Thymus (tissue), 11 donors: ENCODE results near the gene PPP1R15B. TPM values are rescaled to one million over a fixed set of nuclear protein-coding genes. Genes with fewer than 3 reads are reported as not detected.

ENCODE experiments used
- DNase-seq, 9 donors: peaks; one replicate each; pipeline ENCODE4 v3.0.0-alpha.2; 2013; ENCODE audit warnings: low spot score in 9 of 9, low read depth in 6 of 9, missing footprints in 1 of 9
- H3K27ac ChIP-seq, 2 donors: one replicate each; pipeline ENCODE4 v1.5.1; 2013; ENCODE audit warnings: control low read depth in 1 of 2, low read depth in 1 of 2, low read length in 1 of 2, mild to moderate bottlenecking in 1 of 2, moderate library complexity in 1 of 2
- H3K27me3 ChIP-seq, 2 donors: one replicate each; pipeline ENCODE4 v1.5.1; 2013; ENCODE audit warnings: low read length in 1 of 2; ENCODE audit not compliant: control insufficient read depth in 2 of 2, insufficient read depth in 1 of 2
- H3K36me3 ChIP-seq, 2 donors: one replicate each; pipeline ENCODE4 v1.5.1; 2013; ENCODE audit warnings: low read length in 1 of 2, mild to moderate bottlenecking in 1 of 2, moderate library complexity in 1 of 2; ENCODE audit not compliant: control insufficient read depth in 2 of 2, insufficient read depth in 2 of 2
- H3K4me1 ChIP-seq, 2 donors: one replicate each; pipeline ENCODE4 v1.5.1; 2013; ENCODE audit warnings: low read length in 2 of 2; ENCODE audit not compliant: control insufficient read depth in 2 of 2, insufficient read depth in 2 of 2
- H3K4me3 ChIP-seq, 2 donors: one replicate each; pipeline ENCODE4 v1.5.1; 2013; ENCODE audit warnings: low read length in 2 of 2, control low read depth in 1 of 2, mild to moderate bottlenecking in 1 of 2
- H3K9me3 ChIP-seq, 2 donors: one replicate each; pipeline ENCODE4 v1.5.1; 2013; ENCODE audit warnings: low read length in 1 of 2, mild to moderate bottlenecking in 1 of 2; ENCODE audit not compliant: control insufficient read depth in 2 of 2, insufficient read depth in 1 of 2
- WGBS: extraction: QIAGEN DNeasy Blood & Tissue Kit; methylation state at CpG from one replicate; pipeline ENCODE4 v1.1.7; 2013; 5-methylcytosine and 5-hydroxymethylcytosine counted together
- polyA plus RNA-seq: library from polyadenylated mRNA; stranded (reverse); fragments of 200-250 nt; gene quantifications from one replicate; pipeline ENCODE4 v1.2.3, GENCODE V29; 2013
- total RNA-seq: library from RNA; stranded (reverse); fragments of 120-200 nt; gene quantifications from one replicate; pipeline ENCODE4 v1.2.4, GENCODE V29; 2013
- donor health status: healthy.

PPP1R15B gene
- total and polyA plus RNA-seq, 2 donors: 26.2 to 29.8 TPM

DNA sequence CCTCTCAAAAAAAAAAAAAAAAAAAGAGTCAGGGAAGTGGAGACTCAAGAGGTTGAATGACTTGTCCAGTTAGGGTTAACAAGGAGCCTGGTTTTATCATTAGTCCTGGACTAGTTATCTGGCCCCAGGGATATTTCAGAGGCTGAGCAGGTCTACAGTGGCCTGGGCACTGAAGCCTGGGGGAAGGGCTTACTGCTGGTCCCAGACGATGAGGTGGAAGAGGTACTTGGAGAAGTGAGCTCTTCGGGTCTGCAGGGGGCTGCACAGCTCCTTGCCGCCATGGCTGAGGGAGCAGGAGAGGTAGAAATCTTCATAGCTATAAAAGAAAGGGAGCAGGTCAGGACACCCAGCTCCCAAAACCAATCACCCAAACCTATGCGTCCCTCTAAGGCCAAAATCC, 42.9 kb upstream of the PPP1R15B start:
- H3K4me3 ChIP-seq: no peak overlapping the region
- no peak overlapping the region for H3K27ac ChIP-seq
- H3K36me3 ChIP-seq: peaks cover 75 to 84% of the 10 kb centered on the region in 2 donors
- no peak for DNase-seq
- H3K9me3 ChIP-seq: no peaks in the 10 kb centered on the region
- WGBS: 96% methylated on average over 4 of the region's 4 CpGs
- no peaks in the 10 kb centered on the region for H3K27me3 ChIP-seq
- H3K4me1 ChIP-seq: peaks cover 0 to 35% of the 10 kb centered on the region in 2 donors

DNA sequence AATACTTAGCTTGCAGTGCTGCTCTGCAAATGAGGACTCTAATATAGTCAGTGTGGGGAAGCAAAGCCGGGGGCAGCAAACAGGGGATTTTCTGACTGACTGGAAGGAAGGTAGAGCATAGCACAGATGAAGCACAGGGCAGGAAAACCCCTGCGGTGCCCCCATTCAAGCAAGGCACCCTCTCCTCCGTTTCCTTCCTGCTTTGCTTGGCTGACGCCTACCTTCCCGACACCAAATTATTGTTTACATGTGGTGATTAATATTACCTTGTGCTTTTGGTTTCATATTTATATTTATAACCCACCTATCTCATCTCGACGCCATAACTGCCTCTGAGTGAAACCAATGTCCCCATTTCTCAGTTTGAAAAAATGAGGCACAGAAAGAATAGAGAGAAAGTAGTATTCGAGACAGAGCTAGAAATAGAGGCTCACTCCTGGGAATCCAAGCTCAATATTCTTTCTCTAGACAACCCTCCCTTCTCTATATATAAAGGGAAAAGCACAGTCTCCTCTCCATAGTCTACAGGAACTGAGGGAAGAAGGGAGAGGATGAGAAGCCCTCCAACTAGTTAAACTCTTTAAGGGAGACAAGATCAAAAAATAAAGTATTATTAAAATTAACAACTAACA, 41.6 kb upstream of the PPP1R15B start:
- Histone ChIP-seq H3K9me3 (no peaks in the 10 kb centered on the region), H3K4me3 (no peak overlapping the region), H3K27me3 (no peaks in the 10 kb centered on the region), H3K27ac (peak overlapping the region in 1 of 2 donors; percentile 61), H3K4me1 (peaks cover 0 to 34% of the 10 kb centered on the region in 2 donors), H3K36me3 (peaks cover 75 to 83% of the 10 kb centered on the region in 2 donors)
- WGBS: 43% methylated on average over 8 of the region's 8 CpGs
- DNase-seq: peak in 4 of 9 donors; percentile 20 to 67 (median 38)

DNA sequence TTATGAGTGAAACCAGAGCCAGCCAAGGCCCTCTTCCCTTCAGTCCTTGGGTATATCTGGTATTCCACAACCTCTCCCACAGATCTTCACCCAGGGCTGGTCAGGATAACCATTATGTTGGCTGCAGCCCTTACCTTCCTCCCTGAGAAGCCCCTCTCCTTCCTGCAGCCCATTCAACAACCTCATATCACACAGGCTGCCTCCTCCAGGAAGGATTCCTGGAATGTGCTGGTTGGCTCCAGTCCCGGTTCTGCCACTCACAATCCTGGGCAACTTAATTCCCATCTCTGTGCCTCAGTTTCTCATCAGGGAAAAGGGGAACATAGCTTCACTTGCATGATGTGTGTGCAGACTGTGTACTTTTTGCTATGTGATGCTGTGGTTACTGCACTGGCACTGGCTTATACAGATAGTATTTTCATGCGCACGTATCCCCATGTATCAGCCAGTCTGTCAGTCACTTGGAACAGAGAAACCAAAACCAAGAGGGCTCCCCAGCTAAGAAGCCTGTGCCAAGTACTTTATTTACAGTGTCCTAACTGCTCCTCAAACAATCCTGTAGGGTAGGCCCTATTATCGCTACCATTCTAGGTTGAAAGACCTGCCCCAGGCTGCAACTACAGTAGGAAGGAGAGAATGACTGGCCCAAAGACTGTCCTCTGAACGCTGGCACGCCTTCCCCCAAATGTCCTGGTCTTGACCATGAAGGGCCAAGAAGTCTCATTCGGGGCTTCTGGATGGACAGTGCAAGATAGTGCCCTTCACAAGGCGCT, 39.9 kb upstream of the PPP1R15B start:
- peaks cover 76 to 77% of the 10 kb centered on the region in 2 donors for H3K36me3 ChIP-seq
- no peaks in the 10 kb centered on the region for H3K27me3 ChIP-seq
- WGBS: 83% methylated on average over 8 of the region's 8 CpGs
- no peak for DNase-seq
- H3K4me1 ChIP-seq: peaks cover 0 to 37% of the 10 kb centered on the region in 2 donors
- no peak overlapping the region for H3K4me3 ChIP-seq
- H3K9me3 ChIP-seq: no peaks in the 10 kb centered on the region
- H3K27ac ChIP-seq: no peak overlapping the region

DNA sequence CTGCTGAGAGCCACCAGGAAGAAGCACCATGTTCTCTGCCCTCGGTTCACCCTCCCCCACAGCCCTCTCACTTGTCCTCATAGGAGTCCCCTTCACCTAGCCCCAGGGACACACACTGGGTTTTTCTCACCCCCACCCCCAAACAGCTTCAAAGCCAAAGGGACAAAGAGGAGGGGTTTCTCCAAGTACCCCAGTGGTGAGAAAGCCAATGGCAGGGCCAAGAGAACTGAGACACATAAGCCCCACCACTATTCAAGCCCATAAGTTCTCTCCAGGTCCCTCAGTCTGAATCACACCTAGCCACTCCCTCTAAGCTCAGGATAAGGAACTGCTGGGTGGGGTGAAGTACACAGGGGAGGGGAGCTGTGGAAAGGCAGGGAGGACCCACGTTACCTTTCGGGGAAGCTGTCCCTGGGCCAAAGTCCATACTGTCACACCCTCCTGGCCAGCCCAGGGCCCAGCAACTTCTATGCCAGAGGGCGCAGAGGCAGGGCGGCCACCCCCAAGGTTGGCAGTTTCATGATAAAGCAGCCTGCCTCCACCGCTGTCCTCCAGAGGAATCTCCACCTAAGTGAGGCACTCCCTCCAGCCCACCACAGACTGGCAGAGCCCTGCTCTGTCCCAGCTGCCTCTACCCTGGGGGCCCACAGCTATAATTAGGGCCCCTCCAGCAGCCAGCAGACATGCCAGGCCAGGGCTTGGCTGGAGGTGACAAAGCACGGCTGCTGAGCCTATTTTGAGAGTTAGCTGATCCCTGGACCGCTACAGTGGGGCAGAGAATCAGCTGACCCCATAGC, 39.0 kb upstream of the PPP1R15B start:
- peaks cover 0 to 44% of the 10 kb centered on the region in 2 donors for H3K4me1 ChIP-seq
- no peak overlapping the region for H3K27ac ChIP-seq
- H3K9me3 ChIP-seq: no peaks in the 10 kb centered on the region
- H3K36me3 ChIP-seq: peaks cover 75 to 79% of the 10 kb centered on the region in 2 donors
- H3K4me3 ChIP-seq: no peak overlapping the region
- WGBS: 96% methylated on average over 8 of the region's 8 CpGs
- H3K27me3 ChIP-seq: no peaks in the 10 kb centered on the region
- no peak for DNase-seq

DNA sequence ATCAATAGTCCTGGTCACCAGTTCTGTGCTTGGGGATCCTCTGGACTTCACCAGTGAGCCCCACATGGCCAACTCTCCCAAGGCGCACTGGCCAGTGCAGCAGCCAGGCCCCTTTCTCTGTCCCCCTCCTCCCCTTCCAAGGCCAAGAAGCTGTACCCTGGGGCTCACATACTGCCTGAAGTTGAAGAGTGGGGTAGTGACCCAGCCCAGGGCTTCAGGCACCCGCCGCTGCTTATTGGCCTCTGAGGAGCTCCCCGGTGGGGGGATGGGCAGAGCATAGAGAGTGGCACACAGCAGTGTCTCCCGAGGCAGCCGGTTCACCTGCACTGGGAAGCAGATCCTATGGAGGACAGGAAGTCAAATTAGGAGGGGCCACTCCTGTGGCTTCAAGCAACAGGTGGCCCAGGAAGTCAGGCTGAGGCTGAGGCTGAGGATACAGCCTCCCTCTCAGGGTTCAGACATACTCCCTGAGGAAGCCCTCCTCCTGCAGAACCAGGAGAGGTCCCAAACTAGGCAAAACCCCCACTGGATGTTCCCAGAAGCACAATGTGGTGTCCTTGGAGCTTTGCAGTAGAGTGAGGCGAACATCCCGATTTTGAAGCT, 38.2 kb upstream of the PPP1R15B start:
- H3K36me3 ChIP-seq: peaks cover 75 to 78% of the 10 kb centered on the region in 2 donors
- H3K27ac ChIP-seq: no peak overlapping the region
- DNase-seq: no peak
- no peaks in the 10 kb centered on the region for H3K27me3 ChIP-seq
- H3K4me3 ChIP-seq: no peak overlapping the region
- H3K4me1 ChIP-seq: peaks cover 0 to 44% of the 10 kb centered on the region in 2 donors
- no peaks in the 10 kb centered on the region for H3K9me3 ChIP-seq
- whole genome bisulfite sequencing: 75% methylated on average over 8 of the region's 8 CpGs

DNA sequence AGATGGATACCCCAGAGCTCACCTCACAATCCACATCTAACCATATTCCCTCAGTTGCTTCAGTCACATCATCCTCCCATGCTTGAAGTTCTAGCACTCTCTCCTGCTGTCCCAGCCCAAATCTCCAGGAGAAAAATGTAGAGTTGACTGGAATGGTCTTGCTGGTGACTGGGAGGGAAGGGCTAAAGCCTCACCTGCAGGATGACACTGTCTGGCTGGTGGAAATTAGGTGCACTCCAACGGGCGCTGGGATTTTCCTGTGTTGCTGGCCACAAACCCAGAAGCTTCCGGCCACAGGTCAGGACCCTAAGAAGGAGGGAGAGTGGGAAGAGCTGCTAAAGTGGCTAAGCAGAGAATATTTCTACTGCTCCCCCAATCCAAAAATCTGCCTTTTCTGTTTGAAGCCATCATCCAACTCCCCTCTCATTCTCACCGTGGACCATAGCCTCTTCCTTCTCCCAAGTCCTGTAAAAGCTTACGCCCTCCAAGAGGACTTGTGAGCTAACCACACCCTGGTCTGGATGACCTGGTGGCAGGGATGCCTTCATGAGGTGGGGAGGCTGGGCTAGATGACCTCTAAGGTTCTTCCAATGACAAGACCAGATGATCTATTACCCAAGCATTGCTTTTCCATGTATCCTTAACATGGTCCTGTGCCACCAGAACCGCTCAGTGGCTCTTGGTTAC, 37.5 kb upstream of the PPP1R15B start:
- peaks cover 73 to 79% of the 10 kb centered on the region in 2 donors for H3K36me3 ChIP-seq
- H3K27me3 ChIP-seq: no peaks in the 10 kb centered on the region
- H3K4me1 ChIP-seq: peaks cover 0 to 44% of the 10 kb centered on the region in 2 donors
- no peak overlapping the region for H3K4me3 ChIP-seq
- WGBS: 95% methylated on average over 6 of the region's 6 CpGs
- no peaks in the 10 kb centered on the region for H3K9me3 ChIP-seq
- H3K27ac ChIP-seq: peak overlapping the region in 1 of 2 donors; percentile 21
- DNase-seq: no peak

DNA sequence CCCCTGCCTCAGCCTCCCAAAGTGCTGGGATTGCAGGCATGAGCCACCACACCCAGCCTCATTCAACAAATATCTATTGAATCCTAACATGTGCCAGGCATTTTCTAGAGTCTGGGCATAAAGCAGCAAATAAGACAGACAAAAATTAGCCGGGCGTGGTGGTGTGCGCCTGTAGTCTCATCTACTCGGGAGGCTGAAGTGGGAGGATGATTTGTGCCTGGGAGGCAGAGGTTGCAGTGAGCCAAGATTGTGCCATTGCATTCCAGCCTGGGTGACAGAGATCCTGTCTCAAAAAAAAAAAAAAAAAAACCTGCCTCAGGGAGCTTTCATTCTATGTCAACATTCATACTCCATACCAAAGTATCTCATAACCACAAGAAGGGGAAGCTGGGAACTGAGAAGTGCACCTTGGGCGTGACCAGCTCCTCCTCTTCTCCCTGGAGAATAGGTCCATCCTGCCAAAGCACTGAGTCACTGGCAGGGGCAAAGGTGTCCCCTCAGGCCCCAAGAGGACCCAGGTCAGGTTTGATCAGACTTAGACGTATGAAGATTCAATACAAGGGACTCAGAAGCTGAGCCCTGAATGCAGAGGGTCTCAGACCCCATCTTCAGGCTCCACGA, 36.8 kb upstream of the PPP1R15B start:
- H3K27ac ChIP-seq: peak overlapping the region in 1 of 2 donors; percentile 21
- no peaks in the 10 kb centered on the region for H3K9me3 ChIP-seq
- H3K4me1 ChIP-seq: peaks cover 0 to 44% of the 10 kb centered on the region in 2 donors
- H3K36me3 ChIP-seq: peaks cover 80 to 82% of the 10 kb centered on the region in 2 donors
- H3K27me3 ChIP-seq: no peaks in the 10 kb centered on the region
- H3K4me3 ChIP-seq: no peak overlapping the region
- WGBS: 95% methylated on average over 7 of the region's 7 CpGs
- DNase-seq: no peak

DNA sequence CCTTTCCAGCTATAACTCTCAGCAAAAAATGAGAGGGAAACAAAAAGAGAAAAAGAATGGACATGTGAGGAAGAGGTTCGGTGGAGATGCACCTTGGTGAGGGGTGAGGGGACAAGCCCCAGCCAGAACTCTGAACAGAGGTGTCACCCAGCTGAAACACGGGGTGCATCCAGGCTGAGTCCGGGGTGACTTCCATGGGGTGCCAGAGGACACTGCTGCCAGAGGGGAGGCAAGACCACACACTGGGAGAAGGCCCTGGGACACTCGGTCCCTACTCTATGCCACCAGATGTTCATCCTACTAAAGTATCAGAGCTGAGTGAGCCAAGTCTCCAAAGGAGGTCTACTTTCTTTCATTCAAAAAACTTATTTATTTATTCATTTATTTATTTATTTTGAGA, 36.1 kb upstream of the PPP1R15B start:
- Histone ChIP-seq H3K9me3 (no peaks in the 10 kb centered on the region), H3K4me3 (no peak overlapping the region), H3K27me3 (no peaks in the 10 kb centered on the region), H3K36me3 (peaks cover 80 to 83% of the 10 kb centered on the region in 2 donors), H3K4me1 (peaks cover 0 to 38% of the 10 kb centered on the region in 2 donors), H3K27ac (no peak overlapping the region)
- DNase-seq: no peak
- 73% methylated on average over 4 of the region's 4 CpGs for WGBS
